ENCODE data around the gene HOXA11. TPM values are rescaled to one million over a fixed set of nuclear protein-coding genes. Genes with fewer than 3 reads are reported as not detected.

HOXA11 gene
- total RNA-seq, 4 donors from 2014 or later = 4.5 to 21.3 (median 7.7) TPM

DNA sequence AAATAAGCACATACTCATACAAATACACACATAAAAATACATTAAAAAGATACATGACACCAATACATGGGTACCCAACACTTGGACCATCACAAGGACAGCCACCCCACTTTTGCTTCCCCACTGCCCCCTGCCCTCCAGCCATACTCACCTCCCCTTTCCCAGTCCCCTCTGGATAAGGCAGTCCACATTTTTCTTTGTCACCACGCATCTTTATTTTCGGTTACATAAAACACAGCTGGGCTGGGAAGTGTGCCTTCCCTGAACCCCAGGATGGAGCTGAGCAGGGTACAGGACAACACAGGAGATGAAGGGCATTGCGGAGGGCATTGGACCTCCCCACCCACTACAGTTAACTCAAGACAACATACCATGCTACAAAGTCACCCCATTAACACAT is 31.5 kb downstream of the HOXA11 start:
- no peak for TF ChIP-seq POLR2A (IDR thresholded peaks at IDR 0.05)
- TF ChIP-seq EP300 (IDR thresholded peaks at IDR 0.05; ENCODE audit: low read depth) = no peak
- Histone ChIP-seq H3K9me3 (no peaks in the 10 kb centered on the region), H3K27ac (peak overlapping the region; percentile 95 to 99 (median 98)), H3K4me3 (no peak overlapping the region), H3K36me3 (no peaks in the 10 kb centered on the region), H3K27me3 (peaks cover 54% of the 10 kb centered on the region), H3K4me1 (peaks cover 21 to 65% (median 47%) of the 10 kb centered on the region in 4 donors)
- in situ Hi-C loops (cut with MboI; ENCODE audit: low pct_ligation_motif_present in 1 of 4, low pct_unique_long_range_greater_than_20kb in 1 of 4, low sequenced_read_pairs in 3 of 4) (loop anchor here in 3 of 4 donors (10.0 to 25.0 kb wide), 4 partner anchors 789 to 1291 kb away; no protein-coding TSS in a partner anchor), intact Hi-C loops (cut with DNase I; ENCODE audit: low total_unique reads) (no loop called here)
- 64% methylated on average over 3 of the region's 3 CpGs for WGBS, 2 donors (ENCODE audit: low coverage in 1 of 2)
- DNase-seq = no peak

DNA sequence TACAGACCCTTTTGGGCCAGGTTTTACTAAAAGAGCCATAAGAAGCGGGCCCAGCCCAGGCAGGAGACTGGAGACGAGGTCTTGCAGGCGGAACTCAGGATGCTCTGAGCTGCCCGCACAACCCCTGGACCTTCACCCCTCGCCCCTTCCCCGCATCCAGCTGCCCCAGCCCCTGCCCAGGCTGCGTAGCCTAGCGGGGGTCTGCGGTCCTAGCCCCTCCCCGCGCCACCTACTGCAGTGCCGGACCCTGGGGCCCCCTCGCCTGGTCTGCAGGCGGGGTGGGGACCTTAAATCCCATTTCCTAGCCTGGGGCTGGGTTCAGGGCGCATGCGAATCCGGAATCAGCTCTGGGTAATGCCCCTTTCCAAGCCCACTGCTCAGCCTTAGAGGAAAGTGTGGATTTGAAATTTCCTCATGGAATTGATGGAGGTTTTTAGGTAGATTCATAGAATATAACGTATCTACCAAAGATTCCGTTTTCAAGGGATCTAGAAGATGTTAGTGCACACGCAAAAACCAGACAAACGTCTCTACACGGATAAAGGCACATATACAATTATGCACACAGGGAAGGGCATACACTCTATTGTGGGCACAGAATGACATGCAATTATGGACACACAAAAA is 32.1 kb downstream of the HOXA11 start:
- Histone ChIP-seq H3K27ac (peak overlapping the region; percentile 95 to 99 (median 98)), H3K36me3 (no peaks in the 10 kb centered on the region), H3K4me1 (peaks cover 21 to 71% (median 51%) of the 10 kb centered on the region in 4 donors), H3K9me3 (no peaks in the 10 kb centered on the region), H3K4me3 (peak overlapping the region in 3 of 4 donors; percentile 71 to 79 (median 73)), H3K27me3 (peaks cover 56% of the 10 kb centered on the region)
- in situ Hi-C loops (cut with MboI; ENCODE audit: low pct_ligation_motif_present in 1 of 4, low pct_unique_long_range_greater_than_20kb in 1 of 4, low sequenced_read_pairs in 3 of 4) = loop anchor here in 3 of 4 donors (10.0 to 25.0 kb wide), 4 partner anchors 788 to 1291 kb away; no protein-coding TSS in a partner anchor
- DNase-seq = no peak
- TF ChIP-seq EP300 (IDR thresholded peaks at IDR 0.05; ENCODE audit: low read depth) = no peak
- TF ChIP-seq POLR2AphosphoS5 (IDR thresholded peaks at IDR 0.05) = no peak
- no peak for TF ChIP-seq POLR2A (IDR thresholded peaks at IDR 0.05)
- TF ChIP-seq, protein P1, sequence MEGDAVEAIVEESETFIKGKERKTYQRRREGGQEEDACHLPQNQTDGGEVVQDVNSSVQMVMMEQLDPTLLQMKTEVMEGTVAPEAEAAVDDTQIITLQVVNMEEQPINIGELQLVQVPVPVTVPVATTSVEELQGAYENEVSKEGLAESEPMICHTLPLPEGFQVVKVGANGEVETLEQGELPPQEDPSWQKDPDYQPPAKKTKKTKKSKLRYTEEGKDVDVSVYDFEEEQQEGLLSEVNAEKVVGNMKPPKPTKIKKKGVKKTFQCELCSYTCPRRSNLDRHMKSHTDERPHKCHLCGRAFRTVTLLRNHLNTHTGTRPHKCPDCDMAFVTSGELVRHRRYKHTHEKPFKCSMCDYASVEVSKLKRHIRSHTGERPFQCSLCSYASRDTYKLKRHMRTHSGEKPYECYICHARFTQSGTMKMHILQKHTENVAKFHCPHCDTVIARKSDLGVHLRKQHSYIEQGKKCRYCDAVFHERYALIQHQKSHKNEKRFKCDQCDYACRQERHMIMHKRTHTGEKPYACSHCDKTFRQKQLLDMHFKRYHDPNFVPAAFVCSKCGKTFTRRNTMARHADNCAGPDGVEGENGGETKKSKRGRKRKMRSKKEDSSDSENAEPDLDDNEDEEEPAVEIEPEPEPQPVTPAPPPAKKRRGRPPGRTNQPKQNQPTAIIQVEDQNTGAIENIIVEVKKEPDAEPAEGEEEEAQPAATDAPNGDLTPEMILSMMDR (IDR thresholded peaks at IDR 0.05) = no peak
- 16 to 34% methylated on average over 3 to 21 of the region's 22 CpGs for WGBS, 2 donors (ENCODE audit: low coverage in 1 of 2)
- intact Hi-C loops (cut with DNase I; ENCODE audit: low total_unique reads) = no loop called here

DNA sequence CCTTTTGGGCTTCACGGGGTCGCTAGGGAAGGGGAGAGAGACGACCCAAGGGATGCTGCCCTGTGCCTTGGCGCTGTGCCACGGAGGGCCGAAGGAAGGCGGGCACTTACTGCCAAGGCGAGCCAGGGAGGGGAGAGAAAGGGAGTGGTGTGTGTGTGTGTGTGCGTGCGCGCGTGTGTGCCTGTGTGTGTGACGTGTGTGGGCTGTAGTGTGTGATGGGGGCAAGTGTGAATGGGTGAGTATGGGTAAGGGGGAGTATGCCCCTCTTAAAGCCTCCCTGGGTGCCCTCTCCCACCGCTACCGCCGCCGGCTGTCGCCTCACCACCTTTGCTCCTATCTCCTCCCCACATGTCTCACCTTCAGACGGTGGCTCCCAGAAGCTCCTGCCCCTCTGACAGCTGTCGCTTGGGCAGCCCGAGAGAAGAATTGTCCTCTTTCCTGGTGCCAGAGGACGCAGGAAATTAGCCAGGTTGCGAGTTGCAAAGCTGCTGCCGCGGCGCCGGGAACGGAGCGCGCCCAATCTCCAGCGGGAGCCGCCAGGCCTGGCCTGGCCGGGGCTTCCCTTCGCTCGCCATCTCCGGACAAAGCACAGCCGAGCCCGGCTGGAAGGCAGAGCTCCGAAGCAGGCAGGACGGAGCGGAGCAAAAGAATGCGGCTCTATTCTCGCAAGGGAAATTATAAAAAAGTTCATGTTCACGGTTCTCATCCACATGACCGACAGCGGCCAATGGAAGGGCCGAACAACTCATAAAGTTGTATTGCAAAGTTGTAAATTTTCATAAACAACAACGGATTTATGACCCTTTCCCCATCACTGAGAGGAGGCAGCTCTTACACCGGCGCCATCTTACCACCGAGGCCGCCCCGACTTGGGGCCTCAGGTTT is 32.9 kb downstream of the HOXA11 start, which contains the start of gene HOXA3:
HOXA3 (minus strand) TSS at position 653 of the 885 bp plus-strand sequence. CDS start 41,943 bp downstream, outside the sequence.
- in situ Hi-C loops (cut with MboI; ENCODE audit: low pct_ligation_motif_present in 1 of 4, low pct_unique_long_range_greater_than_20kb in 1 of 4, low sequenced_read_pairs in 3 of 4) = loop anchor here in 3 of 4 donors (10.0 to 25.0 kb wide), 4 partner anchors 787 to 1290 kb away; no protein-coding TSS in a partner anchor
- Histone ChIP-seq H3K9me3 (no peaks in the 10 kb centered on the region), H3K36me3 (no peaks in the 10 kb centered on the region), H3K27me3 (peaks cover 59% of the 10 kb centered on the region), H3K4me3 (peak within 1 kb of the TSS; percentile 71 to 81 (median 76)), H3K4me1 (peaks cover 21 to 79% (median 57%) of the 10 kb centered on the region in 4 donors), H3K27ac (peak within 1 kb of the TSS; percentile 95 to 99 (median 98))
- WGBS, 2 donors (ENCODE audit: low coverage in 1 of 2) = 5% methylated on average over 53 of the region's 53 CpGs; no CpG with 5 or more reads in 1 of the 2 donors
- TF ChIP-seq POLR2AphosphoS5 (IDR thresholded peaks at IDR 0.05) (peak; percentile 86 to 98 (median 98)), EP300 (IDR thresholded peaks at IDR 0.05; ENCODE audit: low read depth) (no peak), POLR2A (IDR thresholded peaks at IDR 0.05) (peak; percentile 96)
- TF ChIP-seq, protein P1 (IDR thresholded peaks at IDR 0.05) = no peak
- DNase-seq = peak; percentile 84
- intact Hi-C loops (cut with DNase I; ENCODE audit: low total_unique reads) = no loop called here

DNA sequence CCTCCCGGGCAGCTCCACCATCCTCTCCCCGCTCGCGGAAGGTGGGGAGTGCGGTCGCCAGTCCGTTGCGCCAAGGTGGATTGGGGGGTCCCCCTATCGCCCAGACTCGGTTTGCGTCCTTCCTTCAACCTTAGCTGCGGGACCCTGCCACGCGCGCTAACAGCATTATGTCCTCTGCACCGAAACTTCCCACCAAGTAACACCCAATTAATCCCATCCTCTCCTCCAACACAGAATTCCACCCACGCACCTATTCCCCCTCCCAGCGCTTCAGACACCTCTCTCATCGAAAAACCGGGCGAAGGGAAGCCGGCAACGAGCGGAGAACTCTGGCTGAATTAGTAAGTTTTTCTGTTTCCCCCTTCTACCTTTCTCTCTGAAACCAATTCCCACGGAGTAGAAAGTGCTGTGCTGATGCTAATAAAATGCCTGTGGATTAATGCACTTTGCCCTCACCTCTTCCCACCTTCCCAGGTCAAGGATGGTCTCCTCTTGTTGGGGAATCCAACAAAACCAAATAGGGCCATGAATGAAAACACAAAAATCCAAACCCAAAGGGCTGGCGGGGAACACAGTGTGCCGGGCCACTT is 33.6 kb downstream of the HOXA11 start:
- H3K36me3 ChIP-seq = no peaks in the 10 kb centered on the region
- H3K9me3 ChIP-seq = no peaks in the 10 kb centered on the region
- peaks cover 64% of the 10 kb centered on the region for H3K27me3 ChIP-seq
- DNase-seq = no peak
- intact Hi-C loops (cut with DNase I; ENCODE audit: low total_unique reads) = no loop called here
- TF ChIP-seq POLR2A (IDR thresholded peaks at IDR 0.05) = no peak
- TF ChIP-seq, protein P1 (IDR thresholded peaks at IDR 0.05) = no peak
- TF ChIP-seq EP300 (IDR thresholded peaks at IDR 0.05; ENCODE audit: low read depth) = no peak
- no peak for TF ChIP-seq POLR2AphosphoS5 (IDR thresholded peaks at IDR 0.05)
- peaks cover 21 to 81% (median 61%) of the 10 kb centered on the region in 4 donors for H3K4me1 ChIP-seq
- peak overlapping the region; percentile 71 to 81 (median 76) for H3K4me3 ChIP-seq
- in situ Hi-C loops (cut with MboI; ENCODE audit: low pct_ligation_motif_present in 1 of 4, low pct_unique_long_range_greater_than_20kb in 1 of 4, low sequenced_read_pairs in 3 of 4) = loop anchor here in 3 of 4 donors (10.0 to 25.0 kb wide), 4 partner anchors 787 to 1289 kb away; no protein-coding TSS in a partner anchor
- peak overlapping the region; percentile 95 to 99 (median 98) for H3K27ac ChIP-seq
- 0% methylated on average over 7 to 27 of the region's 27 CpGs for WGBS, 2 donors (ENCODE audit: low coverage in 1 of 2)
